AG08396 (cell line): ENCODE data around the gene FAM161B.
"Not testable (repeated sequence)": the region's sequence is repeated elsewhere in the genome, so short reads cannot be mapped to it uniquely, and the experiment has no call there.

Experiments
- DNase-seq: peaks from one replicate; pipeline ENCODE4 v3.0.0; 2012; ENCODE audit warnings: low spot score, mixed read lengths

FAM161B gene

GRCh38 chr14:73944432-73945158 is 5.3 kb downstream of the FAM161B start:
- no peak for DNase-seq

DNA sequence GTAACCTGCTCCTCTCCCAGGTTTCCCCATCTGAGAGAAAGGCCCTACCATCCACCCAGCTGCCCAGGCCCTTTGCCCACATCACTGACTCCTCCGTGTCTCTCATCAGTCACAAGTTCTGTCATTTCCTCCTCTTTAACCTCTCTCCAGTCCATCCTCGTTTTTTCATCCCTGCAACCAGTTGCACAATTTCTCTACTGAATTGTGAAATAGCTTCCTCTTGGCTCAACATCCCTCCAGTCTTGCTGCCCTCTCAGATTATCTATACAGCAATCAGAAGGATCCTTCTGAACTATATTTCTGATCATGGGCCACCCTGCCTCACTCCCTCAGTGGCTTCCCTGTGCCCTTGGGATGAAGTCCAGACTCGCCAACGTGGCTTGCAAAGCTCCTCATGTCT is 6.8 kb downstream of the FAM161B start:
- peak; percentile 66 for DNase-seq

DNA sequence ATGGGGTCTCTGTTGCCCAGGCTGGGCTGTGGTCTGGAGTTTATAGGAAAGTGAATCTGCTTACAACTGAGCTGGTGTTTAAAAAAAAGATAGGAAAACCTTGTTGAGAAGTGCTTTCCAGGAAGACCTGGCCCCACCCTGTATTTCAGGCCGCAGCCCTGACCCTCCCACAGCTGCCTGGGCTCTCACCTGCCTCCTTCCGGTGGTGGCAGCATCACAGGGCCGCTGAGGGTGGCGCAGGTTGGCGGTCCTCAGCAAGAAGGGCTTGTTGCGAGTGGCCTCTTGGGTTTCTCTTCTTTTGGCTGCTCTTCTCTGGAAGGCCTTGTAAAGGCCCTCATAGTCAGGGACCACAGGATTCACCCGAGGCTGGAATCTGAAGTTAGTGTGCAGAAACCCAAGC is 7.7 kb downstream of the FAM161B start:
- no peak for DNase-seq

DNA sequence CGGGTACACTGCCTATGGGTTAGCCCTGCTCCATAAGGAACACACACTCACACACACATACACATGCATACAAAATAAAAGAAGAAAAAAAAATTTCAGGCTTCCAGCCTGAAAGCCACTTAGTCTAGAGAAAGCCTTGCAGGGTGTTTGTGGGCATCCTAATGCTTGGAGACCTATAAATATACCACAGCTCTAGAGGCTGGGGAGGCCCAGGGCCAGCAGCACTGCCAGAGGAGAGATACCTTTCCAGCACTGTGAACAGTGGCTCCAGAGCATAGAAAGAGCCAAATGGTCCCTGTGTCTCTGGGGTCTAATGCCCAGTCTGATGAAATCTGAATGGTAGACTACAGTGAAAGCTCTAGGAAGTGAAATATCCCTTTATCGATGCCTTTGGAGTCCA is 12.9 kb downstream of the FAM161B start:
- DNase-seq = no peak

GRCh38 chr14:73936548-73936947 is 13.3 kb downstream of the FAM161B start:
- no peak for DNase-seq

DNA sequence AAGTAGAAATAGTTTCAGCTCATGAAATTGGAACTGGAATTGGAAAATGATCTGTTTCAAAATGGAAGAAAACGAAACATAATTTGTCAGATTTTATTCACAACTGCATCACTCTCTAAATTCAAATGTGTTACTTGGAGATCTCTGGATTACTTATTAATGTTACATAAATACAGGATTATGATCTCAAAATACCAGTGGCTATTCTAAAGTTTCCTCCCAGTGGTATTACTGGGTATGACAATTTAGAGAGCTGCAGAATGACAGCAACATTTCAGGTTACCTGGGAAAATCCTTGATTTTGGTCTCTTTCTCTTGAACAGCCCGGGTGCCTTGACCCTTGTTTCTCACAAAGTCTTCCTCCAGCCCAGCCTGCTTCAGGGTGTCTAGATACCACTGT is 14.2 kb downstream of the FAM161B start:
- peak; percentile 24 for DNase-seq

DNA sequence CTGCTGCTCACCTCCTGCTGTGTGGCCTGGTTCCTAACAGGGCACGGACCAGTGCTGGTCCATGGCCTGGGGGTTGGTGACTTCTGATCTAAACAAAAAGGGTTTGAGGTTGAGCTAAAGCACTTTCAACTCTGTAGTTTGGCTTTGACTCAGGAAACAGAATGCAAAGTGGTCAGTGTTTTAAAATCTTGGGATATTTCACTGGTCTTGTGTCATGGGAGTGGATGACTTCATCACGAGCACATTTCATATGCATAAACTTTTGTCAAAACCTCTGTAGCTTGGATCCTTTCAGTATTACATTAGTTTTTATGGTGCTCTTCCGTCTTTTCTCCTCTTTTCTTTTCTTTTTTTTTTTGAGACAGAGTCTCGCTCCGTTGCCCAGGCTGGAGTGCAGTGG is 25.6 kb downstream of the FAM161B start:
- DNase-seq = peak; percentile 36

DNA sequence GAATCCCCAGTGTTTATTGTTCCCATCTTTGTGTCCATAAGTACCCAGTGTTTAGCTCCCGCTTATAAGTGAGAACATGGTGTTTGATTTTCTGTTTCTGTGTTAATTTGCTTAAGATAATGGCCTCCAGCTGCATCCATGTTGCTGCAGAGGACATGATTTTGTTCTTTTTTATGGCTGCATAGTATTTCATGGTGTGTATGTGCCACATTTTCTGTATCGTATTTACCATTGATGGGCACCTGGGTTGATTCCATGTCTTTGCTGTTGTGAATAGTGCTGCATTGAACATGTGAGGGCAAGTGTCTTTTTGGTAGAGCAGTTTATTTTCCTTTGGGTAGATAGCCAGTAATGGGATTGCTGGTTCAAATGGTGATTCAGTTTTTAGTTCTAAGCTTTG is 30.4 kb downstream of the FAM161B start:
- not testable (repeated sequence) for DNase-seq

GRCh38 chr14:73916324-73916723 is 33.6 kb downstream of the FAM161B start:
- no peak for DNase-seq

GRCh38 chr14:73913256-73913655 is 36.6 kb downstream of the FAM161B start:
- DNase-seq = no peak

- no peak for DNase-seq
These were observed 40.2 kb downstream of the FAM161B start for GRCh38 chr14:73909681-73910080.

DNA sequence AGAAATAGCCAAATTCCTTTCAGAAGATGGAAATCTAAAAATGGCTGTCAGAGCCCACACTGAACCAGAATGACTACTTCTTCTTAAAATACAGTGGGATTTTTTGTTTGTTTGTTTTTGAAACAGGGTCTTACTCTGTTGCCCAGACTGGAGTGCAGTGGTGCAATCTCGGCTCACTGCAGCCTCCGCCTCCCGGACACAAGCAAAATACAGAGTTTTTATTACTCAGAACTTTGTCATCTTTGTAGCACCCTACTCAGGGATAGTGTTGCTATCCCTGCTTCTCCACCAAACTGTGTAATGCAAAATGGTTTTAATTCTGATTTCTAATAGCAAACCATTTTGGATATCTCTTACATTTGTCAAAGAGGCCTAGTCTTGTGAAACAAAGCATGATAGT is 46.9 kb downstream of the FAM161B start:
- DNase-seq = no peak

- DNase-seq = peak; percentile 5
These were observed 53.4 kb downstream of the FAM161B start for GRCh38 chr14:73896521-73896920.

DNA sequence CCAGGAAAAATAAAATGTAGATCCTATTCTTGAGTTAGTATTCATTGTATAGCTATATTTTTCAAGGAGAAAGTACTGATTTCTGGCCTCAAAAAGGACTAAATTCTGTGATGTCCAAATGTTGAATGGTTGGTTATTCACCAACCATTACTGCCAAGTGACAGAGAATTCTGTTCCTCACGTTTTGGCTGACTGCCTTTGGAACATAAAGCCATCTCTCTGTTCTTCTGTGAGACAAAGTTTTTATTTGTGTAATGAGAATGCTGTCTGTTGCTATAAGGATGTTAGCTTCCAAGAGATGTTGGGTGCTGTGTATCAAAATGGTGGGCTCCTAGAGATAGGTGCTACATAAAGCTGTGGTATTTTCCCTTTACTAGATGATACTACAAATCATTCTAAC is 54.0 kb downstream of the FAM161B start:
- no peak for DNase-seq

GRCh38 chr14:73894180-73894687 is 55.7 kb downstream of the FAM161B start:
- not testable (repeated sequence) for DNase-seq

- DNase-seq = no peak
These were observed 60.5 kb downstream of the FAM161B start for GRCh38 chr14:73889376-73889775.

DNA sequence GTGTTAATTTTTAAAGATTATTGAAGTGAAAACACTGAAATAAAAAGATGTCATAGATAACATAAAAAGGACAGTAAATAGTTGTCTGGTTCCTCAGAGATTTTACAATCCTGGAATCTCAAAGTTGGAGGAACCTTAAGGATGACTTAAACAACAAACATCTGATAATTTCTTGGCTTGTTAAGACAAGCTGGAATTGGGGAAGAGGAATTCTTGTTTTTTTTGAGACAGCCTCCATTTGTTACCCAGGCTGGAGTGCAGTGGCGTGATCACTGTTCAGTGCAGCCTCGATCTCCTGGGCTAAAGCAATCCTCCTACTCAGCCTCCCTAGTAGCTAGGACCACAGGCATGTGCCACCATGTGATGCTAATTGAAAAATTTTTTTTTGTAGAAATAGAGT is 60.9 kb downstream of the FAM161B start:
- DNase-seq = no peak

GRCh38 chr14:73888460-73888725 is 61.5 kb downstream of the FAM161B start:
- no peak for DNase-seq

DNA sequence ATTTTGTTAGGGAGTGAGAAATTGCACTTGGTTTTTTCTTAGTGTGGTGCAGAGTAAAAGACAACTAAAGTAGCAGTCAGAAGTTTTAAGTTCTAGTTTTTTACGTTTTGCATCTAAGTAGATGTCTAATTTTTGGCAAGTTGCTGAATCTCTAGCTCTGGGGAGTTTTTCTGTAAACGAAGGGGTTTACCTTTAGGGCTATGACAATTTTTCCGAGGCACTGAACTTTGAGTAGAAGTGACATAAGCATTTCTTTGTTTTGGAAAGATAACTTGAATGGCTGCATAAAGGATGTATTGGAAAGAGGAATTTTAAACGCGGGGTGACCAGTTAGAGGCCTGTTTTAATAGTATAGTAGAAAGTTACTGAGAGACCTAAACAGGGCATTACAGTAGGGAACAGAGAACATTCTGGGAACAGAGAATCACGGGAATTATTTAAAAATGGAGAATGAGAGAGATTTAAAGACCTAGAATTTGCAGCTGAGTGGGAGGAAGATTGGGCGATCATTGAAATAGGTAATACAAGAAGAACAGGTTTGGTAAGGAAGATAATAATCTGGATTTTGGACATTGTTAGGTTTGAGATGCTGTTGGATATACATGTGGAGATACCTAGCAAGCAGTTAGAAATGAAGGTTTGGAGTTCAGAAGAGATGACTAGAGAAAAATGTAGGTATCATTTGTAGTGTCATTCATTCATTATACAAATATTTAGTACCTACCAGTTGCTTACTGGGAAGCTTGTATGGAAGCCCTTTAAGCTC is 62.0 kb downstream of the FAM161B start:
- DNase-seq = no peak

- no peak for DNase-seq
These were observed 62.6 kb downstream of the FAM161B start for GRCh38 chr14:73887318-73887616.

- DNase-seq = peak; percentile 95
These were observed 63.2 kb downstream of the FAM161B start, which contains the start of gene ZNF410 for GRCh38 chr14:73886449-73887317. ZNF410 (plus strand) TSS chr14:73886859; CDS start chr14:73892176, 5,317 bp downstream.

GRCh38 chr14:73884438-73885190 is 65.3 kb downstream of the FAM161B start:
- DNase-seq = no peak
